Measurements from ENCODE around the gene RIT1. TPM values are rescaled to one million over a fixed set of nuclear protein-coding genes. Genes with fewer than 3 reads are reported as not detected.

The RIT1 gene
- total RNA-seq, 1 experiment from 2014 or later: 27.2 TPM

- TF ChIP-seq KAT7 (CRISPR knock-in tag; IDR thresholded peaks at IDR 0.05; ENCODE audit: borderline replicate concordance): no peak
- TF ChIP-seq GABPB1 (CRISPR knock-in tag; IDR thresholded peaks at IDR 0.05): peak; percentile 41; the same call in 1 of the 2 replicates
- CTCF ChIA-PET: no interaction called here
- no peak overlapping the region for H3K4me3 Mint-ChIP-seq
- no peaks in the 10 kb centered on the region for H3K4me1 Mint-ChIP-seq
- DNase-seq (ENCODE audit: low spot score) (no peak), ATAC-seq (no peak)
- peaks cover 12% of the 10 kb centered on the region for H3K36me3 Mint-ChIP-seq
- peak overlapping the region; percentile 0 for H3K27ac Mint-ChIP-seq
- POLR2A ChIA-PET: interaction anchor here (0.6 kb wide), 1 partner anchor 27 kb away, joined by 9 read pairs; no protein-coding TSS in a partner anchor
- H3K9me3 Mint-ChIP-seq: no peaks in the 10 kb centered on the region
- H3K27me3 Mint-ChIP-seq (ENCODE audit: low read depth): no peaks in the 10 kb centered on the region
These were observed 17.6 kb downstream of the RIT1 start for GRCh38 chr1:155893389-155894142.

- Mint-ChIP-seq H3K4me3 (no peak overlapping the region), H3K27me3 (ENCODE audit: low read depth) (no peaks in the 10 kb centered on the region), H3K9me3 (no peaks in the 10 kb centered on the region), H3K4me1 (no peaks in the 10 kb centered on the region), H3K27ac (no peak overlapping the region), H3K36me3 (peaks cover 10% of the 10 kb centered on the region)
- POLR2A ChIA-PET: no interaction called here
- CTCF ChIA-PET: no interaction called here
- DNase-seq (ENCODE audit: low spot score) (no peak), ATAC-seq (no peak)
- TF ChIP-seq E2F5 (CRISPR knock-in tag; IDR thresholded peaks at IDR 0.05): no peak
- TF ChIP-seq USF1 (CRISPR knock-in tag; IDR thresholded peaks at IDR 0.05): no peak
- no peak for TF ChIP-seq ZNF396 (CRISPR knock-in tag; IDR thresholded peaks at IDR 0.05; ENCODE audit: borderline replicate concordance)
- no peak for TF ChIP-seq E2F1 (CRISPR knock-in tag; IDR thresholded peaks at IDR 0.05)
- TF ChIP-seq ZNF219 (CRISPR knock-in tag; IDR thresholded peaks at IDR 0.05; ENCODE audit: borderline replicate concordance): no peak
- TF ChIP-seq TP53 (CRISPR knock-in tag; IDR thresholded peaks at IDR 0.05): no peak
- TF ChIP-seq ZMAT4 (CRISPR knock-in tag; IDR thresholded peaks at IDR 0.05): no peak
- no peak for TF ChIP-seq ZNF532 (CRISPR knock-in tag; IDR thresholded peaks at IDR 0.05; ENCODE audit: borderline replicate concordance)
- no peak for TF ChIP-seq ZNF317 (CRISPR knock-in tag; IDR thresholded peaks at IDR 0.05; ENCODE audit: borderline replicate concordance, low read depth)
- no peak for TF ChIP-seq GABPB1 (CRISPR knock-in tag; IDR thresholded peaks at IDR 0.05)
- no peak for TF ChIP-seq ARID4B (CRISPR knock-in tag; IDR thresholded peaks at IDR 0.05; ENCODE audit: borderline replicate concordance)
- TF ChIP-seq JUN (CRISPR knock-in tag; IDR thresholded peaks at IDR 0.05): no peak
- TF ChIP-seq ZNF416 (CRISPR knock-in tag; IDR thresholded peaks at IDR 0.05): no peak
- TF ChIP-seq RORB (CRISPR knock-in tag; IDR thresholded peaks at IDR 0.05): no peak
These were observed 18.4 kb downstream of the RIT1 start for GRCh38 chr1:155892796-155893195.

Data from WTC11 (cell line).